Amygdala (tissue), 56 donors: Measurements from ENCODE around the gene PTPRN2.
A peak's percentile ranks its signal among the peaks of the same experiment; 100 is the strongest.

Experiments used
- DNase-seq, 56 donors: peaks; one replicate each; lab custom pipeline; 2025; lab: John Stamatoyannopoulos, UW

The PTPRN2 gene

DNA sequence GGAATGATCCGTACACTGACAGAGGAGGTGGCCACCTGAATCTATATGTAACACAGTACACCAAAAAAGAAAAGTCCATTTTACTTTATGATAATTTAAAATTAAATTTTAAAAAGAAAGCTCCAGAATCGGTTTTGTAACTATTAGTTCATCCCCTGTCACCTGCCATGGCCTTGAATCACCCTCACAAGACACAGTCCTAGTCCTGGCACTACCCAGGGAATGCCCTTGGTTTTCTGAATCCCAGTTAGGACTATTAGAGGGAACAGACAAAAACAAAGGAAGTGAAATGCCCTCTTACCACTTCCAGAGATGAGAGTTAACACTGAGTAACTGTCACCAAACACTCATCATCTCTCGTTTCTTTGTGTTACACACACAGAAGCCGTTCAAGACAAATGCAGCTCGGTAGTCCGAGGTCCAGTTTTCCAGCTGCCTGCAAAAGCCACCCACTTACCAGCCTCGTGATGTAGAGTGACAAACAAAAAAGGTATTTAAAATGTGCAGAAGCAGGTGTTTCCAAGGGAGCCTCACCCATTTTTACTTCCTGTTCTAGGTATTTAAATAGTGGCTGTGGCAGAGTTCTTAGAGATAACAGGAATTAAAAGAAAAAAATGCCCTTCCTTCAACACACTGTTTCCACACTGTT is 6.1 kb downstream of the PTPRN2 start:
- DNase-seq, result no peak

DNA sequence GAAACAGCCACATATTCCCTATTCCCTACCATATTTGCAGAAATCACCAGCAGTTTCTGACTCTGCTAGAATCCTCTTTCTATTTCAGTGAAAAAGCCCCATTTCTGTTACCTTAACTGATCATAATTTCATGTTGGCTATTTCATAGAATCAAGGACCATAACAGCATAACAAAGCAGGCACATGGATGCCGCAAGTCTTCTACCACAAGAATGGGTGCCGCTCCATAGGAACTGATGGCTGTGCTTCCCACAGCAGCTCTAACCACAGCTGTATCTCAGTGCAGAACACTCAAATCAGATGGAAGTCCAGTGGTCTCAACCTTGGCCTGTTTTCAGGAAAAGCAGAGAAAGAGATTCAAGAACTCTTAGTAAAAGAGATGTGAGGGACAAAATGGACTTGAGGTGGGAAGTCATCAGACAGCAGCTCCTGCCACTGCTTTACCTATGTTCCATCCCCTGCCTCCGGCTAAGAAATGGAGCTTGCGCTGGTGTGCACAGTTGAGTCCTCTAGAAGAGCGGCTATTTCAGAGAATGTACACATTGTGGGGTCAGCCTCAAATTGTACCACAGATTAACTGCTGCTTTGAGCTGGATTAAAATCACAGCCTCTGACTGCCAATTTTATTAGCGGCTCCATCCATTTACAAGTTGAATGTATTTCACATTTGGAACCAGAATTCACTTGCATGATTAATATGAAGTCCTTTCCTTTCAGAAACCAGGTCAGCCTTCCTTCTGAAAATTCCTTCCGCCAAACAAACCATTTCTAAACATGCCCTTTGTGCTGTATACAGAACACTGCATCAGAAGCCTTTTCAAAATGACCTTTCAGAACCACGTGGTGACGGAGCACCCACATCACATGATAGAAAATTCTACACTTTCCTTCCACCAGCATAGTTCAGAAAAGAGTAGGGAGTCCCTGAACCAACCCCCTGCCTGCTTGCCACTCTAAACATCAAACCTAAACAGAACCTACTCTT is 7.7 kb downstream of the PTPRN2 start:
- DNase-seq, result no peak

DNA sequence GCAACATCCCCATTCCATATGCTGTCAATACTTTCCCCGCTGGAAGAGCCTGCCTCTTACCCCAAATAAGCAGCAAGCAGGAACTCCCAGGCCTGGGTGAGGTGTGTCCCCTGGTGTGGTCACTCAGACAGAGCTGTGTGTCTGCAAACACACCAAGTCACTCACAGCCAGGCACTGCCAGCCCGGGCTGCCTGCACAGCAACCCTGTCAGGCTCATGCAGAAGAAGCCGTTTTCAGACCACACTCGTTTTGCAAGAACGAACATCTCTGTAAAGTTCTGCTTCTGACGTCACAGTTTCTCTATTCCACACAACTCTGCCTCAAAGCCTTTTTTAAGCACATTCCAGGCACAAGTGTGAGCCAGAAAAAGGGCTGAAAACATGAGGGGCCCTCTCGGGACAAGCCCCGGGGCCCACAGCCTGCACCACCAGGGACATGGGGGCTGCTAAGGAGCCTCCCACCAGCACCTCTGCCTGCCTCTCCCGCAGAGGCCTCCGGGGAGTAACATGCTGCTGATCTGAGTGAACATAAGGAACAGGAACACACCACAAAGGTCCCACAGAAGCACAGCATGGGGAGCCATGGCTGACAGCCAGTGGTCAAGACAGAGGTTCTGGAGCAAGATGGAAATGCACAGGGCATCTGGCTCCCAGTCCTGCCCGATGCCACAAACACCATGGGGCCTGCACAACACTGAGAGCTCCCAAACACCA is 11.4 kb downstream of the PTPRN2 start:
- no peak for DNase-seq

DNA sequence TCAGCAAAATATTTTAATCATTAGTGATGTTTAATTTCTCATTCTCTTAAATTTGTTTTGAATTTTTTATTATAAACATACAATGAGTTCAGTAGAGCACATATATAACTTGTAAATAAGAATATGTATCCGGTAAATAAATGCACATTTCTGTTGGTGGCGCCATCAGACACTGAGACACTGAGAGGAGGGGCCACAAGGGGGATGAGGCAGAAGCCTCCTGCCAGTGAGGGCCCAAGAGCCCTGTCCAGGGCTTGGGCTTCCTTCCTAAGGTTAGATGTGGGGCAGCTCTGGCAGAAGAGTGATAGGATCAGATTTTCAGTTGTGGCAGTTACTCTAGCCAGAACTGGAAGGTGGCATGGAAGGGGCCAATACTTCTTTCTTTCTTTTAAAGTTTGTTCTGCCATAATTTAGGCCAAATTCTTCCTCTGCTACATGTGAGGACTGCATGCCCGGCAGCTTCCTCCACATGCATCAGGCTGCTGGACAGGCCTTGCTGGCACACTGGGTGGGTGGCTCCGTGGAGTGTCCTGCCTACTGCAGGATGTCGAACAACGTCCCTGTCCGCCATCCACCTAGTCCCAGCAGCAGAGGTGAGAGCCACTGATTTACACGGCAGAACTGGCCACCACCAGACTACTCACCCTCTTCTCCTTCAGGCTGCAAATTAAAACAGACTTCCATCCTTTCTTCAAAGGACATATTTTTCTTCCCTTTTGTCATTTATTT is 13.2 kb downstream of the PTPRN2 start:
- DNase-seq, result no peak

DNA sequence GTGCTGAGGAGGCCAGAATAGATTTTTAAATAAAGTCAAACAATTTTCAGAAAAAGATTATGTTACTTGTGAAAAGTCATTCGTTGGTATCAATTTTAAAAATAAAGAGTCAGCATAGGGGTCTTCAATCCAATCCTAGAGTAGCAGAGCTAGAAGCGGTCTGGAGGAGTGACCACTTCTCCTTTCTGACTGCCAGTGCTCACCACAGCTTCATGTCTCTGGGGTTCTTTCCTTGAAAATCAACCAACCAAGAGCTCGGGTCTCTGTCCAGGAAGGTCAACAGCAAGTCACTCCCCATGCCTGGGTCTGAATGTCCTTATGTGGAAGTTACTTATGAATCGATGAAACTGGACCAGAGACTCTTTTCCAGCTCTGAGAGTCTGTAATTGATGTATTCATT is 14.3 kb downstream of the PTPRN2 start:
- DNase-seq, result no peak

DNA sequence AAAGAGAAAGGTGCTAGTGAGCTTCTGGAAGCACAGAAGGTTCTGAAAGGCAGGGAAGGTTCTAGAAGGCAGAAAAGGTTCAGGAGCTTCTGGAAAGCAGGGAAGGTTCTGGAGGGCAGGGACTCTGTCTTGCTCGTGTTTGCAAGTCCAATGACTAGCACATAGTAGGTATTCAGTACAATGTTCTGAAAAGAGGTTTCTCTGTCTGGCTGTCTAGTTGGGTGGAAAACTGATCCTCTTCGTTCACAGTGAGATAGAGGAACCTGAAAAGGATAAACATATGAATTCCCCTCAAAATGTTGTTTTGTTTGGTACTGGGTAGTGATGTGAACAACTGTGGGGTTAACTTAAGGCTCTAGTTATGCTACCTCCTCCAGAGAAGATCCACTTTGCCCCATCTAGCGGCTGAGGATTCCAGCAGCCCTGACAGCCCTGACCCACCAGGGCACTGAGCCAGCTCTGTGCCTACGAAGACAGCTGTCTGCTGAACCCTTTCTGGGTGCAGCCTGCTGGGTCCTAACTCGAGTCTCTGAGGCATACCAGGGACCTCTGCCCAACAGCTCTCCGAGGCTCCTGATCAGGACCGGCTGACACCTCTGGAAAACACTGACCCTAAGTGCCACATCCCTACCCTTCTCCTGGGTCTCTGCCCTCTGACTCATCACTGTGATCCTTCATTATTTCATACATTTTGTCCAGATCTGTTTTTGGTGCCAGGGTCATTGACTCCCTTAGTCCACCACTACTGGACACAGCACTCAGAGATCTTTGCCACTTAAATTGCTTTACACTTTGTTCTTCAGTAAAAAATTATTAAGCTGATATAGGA is 15.4 kb downstream of the PTPRN2 start:
- peak in 4 of 56 donors; percentile 16 to 30 (median 20) for DNase-seq

DNA sequence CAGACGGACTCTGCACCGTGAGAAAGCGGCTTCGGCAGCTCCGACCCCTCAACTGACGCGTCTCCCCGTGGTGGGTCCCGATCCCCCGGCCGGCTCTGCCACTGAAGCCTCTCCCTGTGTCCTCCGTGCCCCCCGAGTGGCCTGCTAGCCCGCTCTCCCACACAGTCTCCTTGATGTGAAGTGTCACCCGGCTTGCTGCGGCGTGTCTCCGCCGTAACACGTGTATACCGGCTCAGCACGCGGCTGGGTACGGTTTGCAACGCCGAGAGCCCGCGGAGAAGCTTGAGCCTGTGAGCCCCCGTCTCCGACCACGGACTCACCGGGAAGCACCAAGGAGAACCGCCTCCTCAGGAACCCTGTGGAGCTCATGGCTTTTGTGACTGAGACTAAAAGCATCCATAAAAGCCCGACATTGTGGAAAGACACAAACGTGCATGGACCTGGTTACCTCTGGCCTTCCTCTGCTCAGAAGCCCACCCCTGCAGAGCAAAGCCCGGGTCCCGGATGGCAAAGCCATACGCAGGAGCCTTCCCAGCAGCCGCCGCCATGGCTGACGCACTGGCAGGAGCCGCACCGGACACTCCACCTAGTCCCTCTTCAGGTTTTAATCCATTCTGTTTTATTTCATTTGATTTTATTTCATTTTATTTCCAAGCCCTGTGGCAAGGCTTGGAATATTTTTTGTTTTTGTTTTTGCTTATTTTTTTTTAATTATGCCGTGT is 17.0 kb downstream of the PTPRN2 start:
- DNase-seq, result no peak

DNA sequence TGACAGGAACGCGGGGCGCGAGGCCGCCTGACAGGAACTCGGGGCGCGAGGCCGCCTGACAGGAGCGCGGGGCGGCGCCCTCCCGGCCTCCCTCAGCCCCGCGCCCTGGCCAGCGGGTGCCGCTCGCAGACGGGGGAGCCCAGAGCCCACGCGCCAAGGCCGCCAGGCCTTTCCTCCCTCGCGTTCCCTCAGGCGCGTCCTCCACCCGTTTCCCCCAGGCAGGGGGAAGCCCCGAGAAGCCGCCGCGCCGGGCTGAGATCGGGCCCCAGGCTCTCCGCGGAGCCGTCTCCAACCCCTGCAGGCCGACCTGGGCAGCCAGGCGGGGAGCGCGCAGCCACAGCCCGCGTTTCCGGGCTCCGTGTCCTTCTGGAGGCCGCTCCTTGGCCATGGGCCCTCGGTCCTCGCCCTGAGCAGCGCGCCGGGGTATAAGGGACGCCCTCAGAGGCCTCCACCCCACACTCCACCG is 17.7 kb downstream of the PTPRN2 start:
- no peak for DNase-seq

DNA sequence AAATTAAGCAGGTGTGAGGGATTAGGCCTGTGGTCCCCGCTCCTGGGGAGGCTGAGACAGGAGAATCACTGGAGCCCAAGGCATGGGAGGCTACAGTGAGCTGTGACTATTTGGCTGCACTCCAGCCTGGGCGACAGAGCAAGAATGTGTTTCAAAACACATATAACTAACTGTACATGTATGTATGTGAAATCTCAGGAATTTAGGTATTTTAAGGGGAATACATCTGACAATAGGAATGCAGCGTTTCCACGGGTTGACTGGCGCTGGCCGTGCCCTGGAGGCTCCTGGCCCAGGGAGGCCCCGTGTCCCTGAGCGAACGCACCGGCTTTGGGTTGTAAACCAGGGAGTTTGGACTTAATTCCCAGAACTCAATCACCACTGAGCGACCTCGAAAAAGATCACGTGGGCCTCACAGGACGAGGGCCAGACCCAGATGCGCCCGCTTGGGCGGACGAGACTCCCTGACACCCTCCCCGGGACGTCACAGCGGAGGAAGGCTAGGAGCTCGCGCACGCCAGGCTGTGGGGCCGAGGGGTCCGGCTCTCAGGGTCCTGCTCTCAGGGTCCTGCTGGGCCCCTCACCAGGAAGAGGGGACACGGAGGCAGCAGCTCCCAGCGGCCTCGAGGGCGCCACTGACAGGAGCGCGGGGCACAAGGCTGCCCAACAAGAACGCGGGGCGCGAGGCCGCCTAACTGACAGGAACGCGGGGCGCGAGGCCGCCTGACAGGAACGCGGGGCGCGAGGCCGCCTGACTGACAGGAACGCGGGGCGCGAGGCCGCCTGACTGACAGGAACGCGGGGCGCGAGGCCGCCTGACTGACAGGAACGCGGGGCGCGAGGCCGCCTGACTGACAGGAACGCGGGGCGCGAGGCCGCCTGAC is 18.4 kb downstream of the PTPRN2 start:
- DNase-seq, result no peak

DNA sequence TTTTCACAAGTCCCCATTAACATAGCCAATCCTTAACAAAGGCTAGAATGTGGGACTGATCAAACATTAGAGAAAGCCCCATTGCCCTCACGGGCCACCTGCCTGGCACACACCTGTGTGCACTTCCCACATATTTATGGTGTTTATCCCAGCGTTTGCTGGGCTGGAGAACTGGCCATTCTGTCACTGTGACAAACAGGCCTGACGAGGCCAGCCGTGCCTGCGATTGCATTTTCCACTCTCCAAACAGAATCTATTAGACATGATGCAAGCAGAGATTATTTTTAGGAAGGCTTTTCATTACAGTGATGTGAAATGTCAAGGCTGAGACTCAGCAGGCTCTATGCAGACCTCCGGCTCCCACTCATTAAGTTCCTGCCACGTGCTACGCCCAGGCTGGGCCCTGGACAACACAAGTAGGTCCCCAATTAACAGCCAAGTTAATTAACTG is 20.4 kb downstream of the PTPRN2 start:
- no peak for DNase-seq

DNA sequence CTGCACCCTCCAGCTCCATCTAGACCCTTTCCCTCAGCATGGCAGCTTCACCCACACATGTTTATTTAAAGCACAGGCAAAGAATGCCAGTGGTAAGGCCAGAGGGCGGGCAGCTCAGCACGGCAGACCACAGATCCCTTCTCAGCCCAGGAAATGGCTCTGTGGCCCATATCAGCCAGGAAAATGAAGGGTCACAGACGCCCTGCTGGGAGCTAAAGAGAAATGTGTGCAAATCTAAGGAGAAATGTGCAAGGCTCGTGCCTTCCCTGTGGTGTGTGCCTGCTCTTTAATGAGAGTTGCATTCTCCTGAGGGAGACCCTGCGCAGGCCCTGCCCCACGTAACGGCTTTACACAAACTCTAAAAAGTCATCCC is 23.0 kb downstream of the PTPRN2 start:
- no peak for DNase-seq

DNA sequence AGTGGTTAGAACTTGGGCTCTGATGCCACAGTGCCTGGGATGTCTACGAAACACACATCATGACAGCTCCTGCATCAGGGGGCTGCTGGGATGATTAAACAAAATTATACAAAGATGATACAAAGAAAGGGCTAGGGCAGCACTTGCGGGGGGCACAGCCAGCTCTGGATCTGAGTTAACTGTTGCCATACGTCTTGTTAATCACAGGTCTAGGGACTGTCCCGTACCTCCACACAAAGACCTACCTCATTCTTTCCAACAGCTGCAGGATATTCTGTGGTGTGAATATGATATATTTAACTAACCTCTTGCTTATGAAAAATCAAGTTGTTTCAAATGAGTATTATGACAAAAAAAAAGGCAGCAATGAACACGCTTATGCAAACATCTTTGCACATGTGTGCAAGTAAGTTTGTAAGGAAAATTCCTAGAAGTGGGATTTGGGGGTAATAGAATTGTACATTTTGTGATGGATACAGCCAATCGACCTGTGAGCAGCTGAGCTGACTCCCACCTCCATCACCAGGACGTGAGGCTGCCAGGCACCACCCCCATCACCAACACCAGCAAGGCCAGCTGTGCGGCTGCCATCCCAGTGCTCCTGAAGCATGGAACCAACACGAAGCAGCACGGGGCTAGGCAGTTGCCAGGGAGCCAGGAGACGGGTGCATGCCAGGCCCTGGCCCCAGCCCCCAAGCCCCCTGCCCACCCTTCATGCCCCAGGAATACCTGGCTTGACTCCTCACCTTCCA is 23.5 kb downstream of the PTPRN2 start:
- no peak for DNase-seq

DNA sequence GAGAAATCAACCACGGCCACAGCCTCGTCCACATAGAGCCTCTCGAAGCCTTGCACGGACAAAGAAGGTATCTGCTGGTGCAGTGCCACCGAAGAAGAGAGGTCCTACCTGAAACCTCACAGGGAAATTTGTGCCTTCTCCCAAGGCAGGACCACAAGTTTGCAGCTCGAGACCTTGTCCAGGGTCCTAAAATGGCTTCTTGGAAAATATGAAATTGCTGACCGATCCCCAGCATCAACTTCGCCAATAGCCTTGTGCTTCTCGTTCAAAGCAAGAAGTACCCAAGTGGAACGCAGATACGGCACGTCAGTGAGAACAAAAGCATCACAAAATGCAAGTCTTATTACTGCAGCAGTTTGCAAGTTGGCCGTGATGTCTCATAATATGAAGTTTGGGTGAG is 24.6 kb downstream of the PTPRN2 start:
- no peak for DNase-seq

DNA sequence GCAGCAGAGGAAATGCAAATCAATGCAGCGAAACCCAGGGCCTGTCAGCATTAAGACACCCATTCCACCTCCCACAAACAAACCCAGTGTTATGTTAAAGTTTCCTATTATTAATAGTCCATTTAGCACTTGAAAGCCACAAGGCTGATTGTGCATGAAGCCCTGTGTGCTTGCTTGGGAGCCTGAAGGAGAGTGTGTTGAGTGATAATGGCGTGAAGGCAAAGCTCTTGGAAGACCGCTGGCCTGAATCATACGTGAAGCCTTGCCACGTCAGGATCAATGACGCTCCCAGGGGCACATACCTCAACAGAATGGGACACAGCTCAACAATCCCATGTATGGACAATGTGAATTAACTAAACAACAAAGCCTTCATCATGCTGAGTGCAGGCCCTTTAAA is 25.1 kb downstream of the PTPRN2 start:
- DNase-seq, result no peak

DNA sequence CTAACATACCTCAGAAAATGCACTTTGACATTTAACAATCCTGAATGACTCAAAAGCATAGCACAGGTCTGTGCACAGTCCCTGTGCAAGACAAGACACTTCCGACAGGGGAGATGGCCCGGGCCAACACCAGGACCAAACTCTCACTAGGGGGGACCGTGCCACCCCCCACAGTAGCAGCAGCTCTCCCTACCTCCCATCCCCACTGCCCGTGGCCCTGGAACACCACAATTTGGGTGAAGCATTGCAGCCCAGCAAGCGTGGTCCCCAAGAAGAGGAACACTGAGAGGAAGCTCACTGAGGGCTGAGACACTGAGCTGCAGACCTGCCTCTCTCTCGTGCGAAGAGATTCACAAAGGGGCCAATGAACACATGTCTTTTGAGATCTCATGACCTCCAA is 26.0 kb downstream of the PTPRN2 start:
- DNase-seq, result no peak

DNA sequence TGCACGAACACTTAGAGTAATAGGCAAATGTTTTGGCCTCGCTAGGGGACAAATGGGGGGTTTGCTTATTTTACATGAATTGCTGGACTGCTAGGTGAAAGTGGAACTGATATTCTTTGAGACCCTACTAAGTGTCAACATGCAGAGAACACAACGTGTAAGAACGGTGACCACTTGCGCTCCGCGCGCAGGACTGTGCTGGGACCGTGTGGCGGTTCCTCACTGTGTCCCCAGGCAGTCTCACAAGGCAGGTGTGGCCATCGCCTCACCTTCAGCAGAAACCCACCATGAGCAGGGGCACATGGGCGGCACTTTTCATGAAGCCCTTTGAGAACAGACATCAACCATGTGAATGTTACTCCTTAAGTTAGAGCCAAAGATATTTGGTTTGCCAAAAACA is 27.2 kb downstream of the PTPRN2 start:
- no peak for DNase-seq

DNA sequence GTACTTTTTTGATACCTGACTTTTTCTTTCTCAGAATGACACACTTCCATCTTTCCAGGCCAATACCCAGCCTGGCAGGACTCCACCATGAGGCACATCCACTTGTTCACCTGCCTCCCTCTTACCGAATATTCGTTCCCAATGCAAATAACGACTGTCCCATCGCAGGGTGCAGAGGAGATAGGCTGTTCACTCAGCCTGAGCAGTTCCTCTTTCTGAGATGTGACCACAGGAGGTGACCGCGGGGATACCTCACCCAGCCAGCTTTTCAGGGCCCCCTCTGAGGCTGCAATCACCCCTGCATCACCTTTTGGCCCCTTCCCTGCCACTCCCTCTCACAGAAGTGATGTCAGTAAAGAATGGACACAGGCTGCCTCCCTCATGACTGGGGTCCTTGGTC is 28.3 kb downstream of the PTPRN2 start:
- DNase-seq, result no peak
